Esophagus (tissue), 2 donors: ENCODE measurements around the gene TMEM63C. TPM values are rescaled to one million over a fixed set of nuclear protein-coding genes. Genes with fewer than 3 reads are reported as not detected.
"Not testable (repeated sequence)": the region's sequence is repeated elsewhere in the genome, so short reads cannot be mapped to it uniquely, and the experiment has no call there.

ENCODE experiments used
- H3K27ac ChIP-seq, 2 donors: one replicate each; pipeline ENCODE4 v1.5.1; 2013; ENCODE audit warnings: low read depth in 2 of 2, mild to moderate bottlenecking in 2 of 2, inconsistent platforms in 1 of 2, low read length in 1 of 2, moderate library complexity in 1 of 2
- H3K27me3 ChIP-seq, 2 donors: one replicate each; pipeline ENCODE4 v1.6.1; 2013; ENCODE audit warnings: low read length in 2 of 2, control low read depth in 1 of 2, mild to moderate bottlenecking in 1 of 2; ENCODE audit not compliant: insufficient read depth in 2 of 2, control insufficient read depth in 1 of 2
- H3K36me3 ChIP-seq, 2 donors: one replicate each; pipeline ENCODE4 v1.6.1; 2013; ENCODE audit warnings: low read length in 1 of 2; ENCODE audit not compliant: control insufficient read depth in 2 of 2, insufficient read depth in 2 of 2
- H3K4me1 ChIP-seq, 2 donors: one replicate each; pipeline ENCODE4 v1.6.1; 2013; ENCODE audit warnings: low read length in 1 of 2; ENCODE audit not compliant: control insufficient read depth in 2 of 2, insufficient read depth in 2 of 2
- H3K4me3 ChIP-seq, 2 donors: one replicate each; pipeline ENCODE4 v1.5.1; 2013; ENCODE audit warnings: low read length in 2 of 2, mild to moderate bottlenecking in 2 of 2, low read depth in 1 of 2, moderate library complexity in 1 of 2
- H3K9me3 ChIP-seq, 2 donors: one replicate each; pipeline ENCODE4 v1.6.1; 2013; ENCODE audit warnings: mild to moderate bottlenecking in 2 of 2, low read depth in 1 of 2, low read length in 1 of 2, moderate library complexity in 1 of 2; ENCODE audit not compliant: control insufficient read depth in 2 of 2, insufficient read depth in 1 of 2
- WGBS, 2 donors: extraction: QIAGEN DNeasy Blood & Tissue Kit; methylation state at CpG; one replicate each; pipeline ENCODE4 v1.1.7; 2013; 5-methylcytosine and 5-hydroxymethylcytosine counted together
- polyA plus RNA-seq, 2 donors: library from polyadenylated mRNA; stranded (reverse); fragments of 200-250 nt; gene quantifications; one replicate each; pipeline ENCODE4 v1.2.3, GENCODE V29; 2013
- donor health status: healthy with polysubstance abuse.
- donor health status: Bipolar disorder and iron deficiency.

The TMEM63C gene
- polyA plus RNA-seq, 2 donors: 3.7 to 11.1 TPM

GRCh38 chr14:77278461-77279230 is 97.0 kb downstream of the TMEM63C start:
- Histone ChIP-seq H3K4me3 (no peak overlapping the region), H3K27ac (no peak overlapping the region), H3K36me3 (peaks cover 21 to 38% of the 10 kb centered on the region in 2 donors), H3K4me1 (no peaks in the 10 kb centered on the region), H3K27me3 (no peaks in the 10 kb centered on the region), H3K9me3 (peaks cover 0 to 4% of the 10 kb centered on the region in 2 donors)
- WGBS, 2 donors: 94 to 95% methylated on average over 14 of the region's 14 CpGs

- H3K36me3 ChIP-seq: peaks cover 23 to 45% of the 10 kb centered on the region in 2 donors
- WGBS, 2 donors: 94 to 95% methylated on average over 12 to 13 of the region's 13 CpGs
These were observed 98.1 kb downstream of the TMEM63C start for GRCh38 chr14:77279719-77280118.

GRCh38 chr14:77280921-77281320 is 99.3 kb downstream of the TMEM63C start:
- H3K27me3 ChIP-seq, H3K9me3 ChIP-seq, H3K27ac ChIP-seq, H3K4me1 ChIP-seq, H3K4me3 ChIP-seq: not testable (repeated sequence)
- 96 to 98% methylated on average over 4 of the region's 4 CpGs for WGBS, 2 donors
- H3K36me3 ChIP-seq: peaks cover 32 to 44% of the 10 kb centered on the region in 2 donors

More at GRCh38 chr14:77279719-77280118, 98.1 kb downstream of the TMEM63C start:
- Histone ChIP-seq H3K9me3 (peaks cover 0 to 4% of the 10 kb centered on the region in 2 donors), H3K4me3 (no peak overlapping the region), H3K27ac (no peak overlapping the region), H3K4me1 (no peaks in the 10 kb centered on the region), H3K27me3 (no peaks in the 10 kb centered on the region)

GRCh38 chr14:77281852-77282410 is 100.3 kb downstream of the TMEM63C start:
- H3K4me1 ChIP-seq: no peaks in the 10 kb centered on the region
- peaks cover 0 to 4% of the 10 kb centered on the region in 2 donors for H3K9me3 ChIP-seq
- H3K36me3 ChIP-seq: peaks cover 30 to 39% of the 10 kb centered on the region in 2 donors
- no peak overlapping the region for H3K27ac ChIP-seq
- 82 to 92% methylated on average over 6 of the region's 6 CpGs for WGBS, 2 donors
- H3K27me3 ChIP-seq: no peaks in the 10 kb centered on the region
- H3K4me3 ChIP-seq: no peak overlapping the region

- WGBS, 2 donors: 79 to 82% methylated on average over 4 of the region's 4 CpGs
- no peak overlapping the region for H3K4me3 ChIP-seq
- no peak overlapping the region for H3K27ac ChIP-seq
- H3K36me3 ChIP-seq: peaks cover 24 to 29% of the 10 kb centered on the region in 2 donors
- no peaks in the 10 kb centered on the region for H3K9me3 ChIP-seq
- no peaks in the 10 kb centered on the region for H3K27me3 ChIP-seq
- no peaks in the 10 kb centered on the region for H3K4me1 ChIP-seq
These were observed 102.5 kb downstream of the TMEM63C start for GRCh38 chr14:77284066-77284465.

- no peaks in the 10 kb centered on the region for H3K9me3 ChIP-seq
- 93 to 94% methylated on average over 5 of the region's 5 CpGs for WGBS, 2 donors
- H3K36me3 ChIP-seq: peaks cover 24 to 26% of the 10 kb centered on the region in 2 donors
- no peaks in the 10 kb centered on the region for H3K4me1 ChIP-seq
- H3K27me3 ChIP-seq: no peaks in the 10 kb centered on the region
- no peak overlapping the region for H3K4me3 ChIP-seq
- no peak overlapping the region for H3K27ac ChIP-seq
These were observed 102.9 kb downstream of the TMEM63C start for GRCh38 chr14:77284466-77284865.

GRCh38 chr14:77286576-77286975 is 105.0 kb downstream of the TMEM63C start:
- Histone ChIP-seq H3K4me3 (no peak overlapping the region), H3K27ac (no peak overlapping the region), H3K9me3 (no peaks in the 10 kb centered on the region), H3K27me3 (no peaks in the 10 kb centered on the region), H3K36me3 (peaks cover 18 to 20% of the 10 kb centered on the region in 2 donors), H3K4me1 (no peaks in the 10 kb centered on the region)
- WGBS, 2 donors: 97 to 99% methylated on average over 5 of the region's 5 CpGs

- H3K9me3 ChIP-seq: no peaks in the 10 kb centered on the region
- H3K27me3 ChIP-seq: no peaks in the 10 kb centered on the region
- WGBS, 2 donors: 91 to 93% methylated on average over 4 of the region's 4 CpGs
- no peaks in the 10 kb centered on the region for H3K4me1 ChIP-seq
- H3K36me3 ChIP-seq: peaks cover 0 to 3% of the 10 kb centered on the region in 2 donors
- H3K4me3 ChIP-seq: no peak overlapping the region
- H3K27ac ChIP-seq: no peak overlapping the region
These were observed 109.1 kb downstream of the TMEM63C start for GRCh38 chr14:77290705-77291104.

- H3K27me3 ChIP-seq: no peaks in the 10 kb centered on the region
- H3K9me3 ChIP-seq: no peaks in the 10 kb centered on the region
- WGBS, 2 donors: 82 to 93% methylated on average over 13 of the region's 13 CpGs
- H3K4me1 ChIP-seq: no peaks in the 10 kb centered on the region
- no peak overlapping the region for H3K27ac ChIP-seq
- H3K36me3 ChIP-seq: peaks cover 2 to 13% of the 10 kb centered on the region in 2 donors
- H3K4me3 ChIP-seq: no peak overlapping the region
These were observed 114.6 kb downstream of the TMEM63C start for GRCh38 chr14:77296155-77296554.
